SK-N-SH (cell line): ENCODE results near the gene TMEM178A. TPM values are rescaled to one million over a fixed set of nuclear protein-coding genes. Genes with fewer than 3 reads are reported as not detected.

Source experiments
- CTCF ChIA-PET: fragments of 300-600, 350-600 bp; formaldehyde crosslinking; extraction: SDS; loops from one replicate; lab custom pipeline; 2021; lab: Yijun Ruan, JAX
- POLR2A ChIA-PET: fragments of 350-600 bp; sonication (Branson Sonifier 250); formaldehyde crosslinking; extraction: SDS; loops from one replicate; lab custom pipeline; 2020; ENCODE audit warnings: antibody characterized with exemption, inconsistent platforms; lab: Yijun Ruan, JAX
- DNase-seq: peaks from one replicate; pipeline ENCODE4 v3.0.0; 2012
- H2AFZ ChIP-seq: fragments of 200-600 bp; sonication (generic); 2 replicates; pipeline ENCODE4 v1.8.1; 2016; ENCODE audit warnings: antibody characterized with exemption, mild to moderate bottlenecking, low read depth
- H3F3A ChIP-seq: fragments of 200-600 bp; sonication (generic); replicated peaks from 2 replicates; pipeline ENCODE3; 2016; ENCODE audit warnings: antibody characterized with exemption, mild to moderate bottlenecking; ENCODE audit not compliant: insufficient read depth
- H3K27ac ChIP-seq, 2 experiments: fragments of 200-500 bp in 1 of 2; fragments of 200-600 bp in 1 of 2; sonication (Bioruptor generic) in 1 of 2; sonication (generic), shearing (Covaris generic) in 1 of 2; 2 replicates each; pipeline versions ENCODE4 v1.5.1 to v1.6.1; 2014 to 2016; ENCODE audit warnings: low read depth in 2 of 2, inconsistent platforms in 1 of 2, low read length in 1 of 2, mild to moderate bottlenecking in 1 of 2, mixed read lengths in 1 of 2
- H3K27me3 ChIP-seq: fragments of 200-600 bp; sonication (generic), shearing (Covaris generic); 2 replicates; pipeline ENCODE4 v1.6.1; 2016; ENCODE audit warnings: mixed run types; ENCODE audit not compliant: insufficient read depth
- H3K36me3 ChIP-seq, 2 experiments: fragments of 200-500 bp in 1 of 2; fragments of 200-600 bp in 1 of 2; sonication (Bioruptor generic) in 1 of 2; sonication (generic) in 1 of 2; replicated peaks in 1 of 2; 2 replicates each; pipeline versions ENCODE3 to v1.5.1; 2014 to 2016; ENCODE audit warnings: low read length in 1 of 2, mild to moderate bottlenecking in 1 of 2; ENCODE audit not compliant: insufficient read depth in 2 of 2, control insufficient read depth in 1 of 2
- H3K4me1 ChIP-seq, 2 experiments: fragments of 200-500 bp in 1 of 2; fragments of 200-600 bp in 1 of 2; sonication (Bioruptor generic) in 1 of 2; sonication (generic), shearing (Covaris generic) in 1 of 2; 2 replicates each; pipeline versions ENCODE4 v1.5.1 to v1.6.1; 2014 to 2016; ENCODE audit warnings: low read depth in 1 of 2, low read length in 1 of 2, mixed run types in 1 of 2; ENCODE audit not compliant: insufficient read depth in 2 of 2, control insufficient read depth in 1 of 2
- H3K4me2 ChIP-seq: fragments of 200-600 bp; sonication (generic), shearing (Covaris generic); 2 replicates; pipeline ENCODE4 v1.6.1; 2017; ENCODE audit warnings: mixed run types
- H3K4me3 ChIP-seq, 2 experiments: fragments of 200-500 bp in 1 of 2; fragments of 200-600 bp in 1 of 2; sonication (Bioruptor generic) in 1 of 2; sonication (generic), shearing (Covaris generic) in 1 of 2; 2 replicates each; pipeline versions ENCODE4 v1.5.1 to v1.8.1; 2014 to 2016; ENCODE audit warnings: low read depth in 2 of 2, inconsistent platforms in 1 of 2, low read length in 1 of 2, mild to moderate bottlenecking in 1 of 2, mixed read lengths in 1 of 2, moderate library complexity in 1 of 2
- H3K79me2 ChIP-seq: fragments of 200-600 bp; sonication (generic); 2 replicates; pipeline ENCODE4 v1.8.1; 2017; ENCODE audit warnings: mild to moderate bottlenecking; ENCODE audit not compliant: insufficient read depth
- H3K9ac ChIP-seq: fragments of 200-600 bp; sonication (generic); 2 replicates; pipeline ENCODE4 v1.6.1; 2017; ENCODE audit warnings: mixed run types
- H3K9me2 ChIP-seq: fragments of 200-600 bp; sonication (generic); 2 replicates; pipeline ENCODE4 v1.6.1; 2017; ENCODE audit warnings: mixed run types
- H3K9me3 ChIP-seq: fragments of 200-600 bp; sonication (generic); 2 replicates; pipeline ENCODE4 v1.6.1; 2017; ENCODE audit warnings: mixed run types, mild to moderate bottlenecking, moderate library complexity
- H4K20me1 ChIP-seq: fragments of 200-600 bp; sonication (generic); 2 replicates; pipeline ENCODE4 v1.6.1; 2017; ENCODE audit warnings: mild to moderate bottlenecking, mixed run types; ENCODE audit not compliant: insufficient read depth
- CHD2 ChIP-seq: fragments of 150-350 bp; IDR thresholded peaks from 2 replicates; pipeline ENCODE4 v1.6.1; 2018; ENCODE audit warnings: low read length; ENCODE audit not compliant: partially characterized antibody
- FOXJ3 ChIP-seq: sonication (generic); formaldehyde crosslinking; IDR thresholded peaks from 2 replicates; pipeline ENCODE4 v1.5.1; 2020; ENCODE audit warnings: mild to moderate bottlenecking, missing genetic modification reagents
- GABPA ChIP-seq: IDR thresholded peaks from 2 replicates; pipeline ENCODE4 v1.4.0; 2012; ENCODE audit warnings: low read depth, mild to moderate bottlenecking
- GATA2 ChIP-seq: sonication (generic); formaldehyde crosslinking; IDR thresholded peaks from 2 replicates; pipeline ENCODE4 v1.5.0; 2020; ENCODE audit warnings: mild to moderate bottlenecking, missing genetic modification reagents
- JUND ChIP-seq: IDR thresholded peaks from 2 replicates; pipeline ENCODE4 v1.4.0; 2012
- MEF2A ChIP-seq: IDR thresholded peaks from 2 replicates; pipeline ENCODE4 v1.4.0; 2012; ENCODE audit warnings: low read depth, borderline replicate concordance
- MXI1 ChIP-seq: IDR thresholded peaks from 2 replicates; pipeline ENCODE4 v1.6.1; 2012; ENCODE audit warnings: mild to moderate bottlenecking, low read depth, low read length, improper control_type of control experiment
- NFIC ChIP-seq: IDR thresholded peaks from 2 replicates; pipeline ENCODE4 v1.4.0; 2012; ENCODE audit warnings: borderline replicate concordance
- NRF1 ChIP-seq: IDR thresholded peaks from 2 replicates; pipeline ENCODE4 v1.6.1; 2012; ENCODE audit warnings: low read depth, mild to moderate bottlenecking, low read length
- POLR2AphosphoS5 ChIP-seq: IDR thresholded peaks from 2 replicates; pipeline ENCODE4 v1.6.1; 2012; ENCODE audit warnings: low read depth, low read length
- RCOR1 ChIP-seq: fragments of 150-350 bp; IDR thresholded peaks from 2 replicates; pipeline ENCODE4 v1.6.1; 2017; ENCODE audit warnings: antibody characterized with exemption, low read length
- RFX5 ChIP-seq: IDR thresholded peaks from 2 replicates; pipeline ENCODE4 v1.6.1; 2012; ENCODE audit warnings: mild to moderate bottlenecking, improper control_type of control experiment, low read length
- SIN3A ChIP-seq: IDR thresholded peaks from 2 replicates; pipeline ENCODE4 v1.6.1; 2012; ENCODE audit warnings: low read depth, mild to moderate bottlenecking, low read length, moderate library complexity, borderline replicate concordance
- SMC3 ChIP-seq: IDR thresholded peaks from 2 replicates; pipeline ENCODE4 v1.6.1; 2012; ENCODE audit warnings: low read depth, low read length, improper control_type of control experiment
- TAF1 ChIP-seq: IDR thresholded peaks from 2 replicates; pipeline ENCODE4 v1.6.1; 2012; ENCODE audit warnings: low read depth, mild to moderate bottlenecking, low read length, moderate library complexity, borderline replicate concordance
- TCF12 ChIP-seq: IDR thresholded peaks from 2 replicates; pipeline ENCODE4 v1.4.0; 2012
- YY1 ChIP-seq: IDR thresholded peaks from 2 replicates; pipeline ENCODE4 v1.4.0; 2012; ENCODE audit warnings: low read depth, mild to moderate bottlenecking
- WGBS: methylation state at CpG from one replicate; pipeline ENCODE4 v1.1.6; 2017; ENCODE audit warnings: low lambda C conversion rate; 5-methylcytosine and 5-hydroxymethylcytosine counted together
- polyA plus RNA-seq, 3 experiments: library from polyadenylated mRNA; depleted of rRNA; stranded (reverse); fragments of >200 nt; gene quantifications; 2 replicates each; pipeline ENCODE4 v1.2.3, GENCODE V29; 2012
- TF ChIP-seq, protein P1 (sequence below): fragments of 150-350 bp; IDR thresholded peaks from 2 replicates; pipeline ENCODE4 v1.6.1; 2016; ENCODE audit warnings: mild to moderate bottlenecking, low read depth, low read length
- TF ChIP-seq, protein P2 (sequence below): IDR thresholded peaks from 2 replicates; pipeline ENCODE4; 2012
- TF ChIP-seq, protein P3 (sequence below): fragments of 200-600 bp; sonication (generic); IDR thresholded peaks from 2 replicates; pipeline ENCODE4 v1.6.1; 2017; ENCODE audit warnings: antibody characterized with exemption, mild to moderate bottlenecking, moderate library complexity
- TF ChIP-seq, protein P4 (sequence below): IDR thresholded peaks from 2 replicates; pipeline ENCODE4 v1.6.1; 2012; ENCODE audit warnings: mild to moderate bottlenecking, low read depth, low read length, moderate library complexity

TMEM178A gene
- polyA plus RNA-seq, 1 of the 3 experiments (the other 2 are of a cell fraction), result 0.84 TPM

DNA sequence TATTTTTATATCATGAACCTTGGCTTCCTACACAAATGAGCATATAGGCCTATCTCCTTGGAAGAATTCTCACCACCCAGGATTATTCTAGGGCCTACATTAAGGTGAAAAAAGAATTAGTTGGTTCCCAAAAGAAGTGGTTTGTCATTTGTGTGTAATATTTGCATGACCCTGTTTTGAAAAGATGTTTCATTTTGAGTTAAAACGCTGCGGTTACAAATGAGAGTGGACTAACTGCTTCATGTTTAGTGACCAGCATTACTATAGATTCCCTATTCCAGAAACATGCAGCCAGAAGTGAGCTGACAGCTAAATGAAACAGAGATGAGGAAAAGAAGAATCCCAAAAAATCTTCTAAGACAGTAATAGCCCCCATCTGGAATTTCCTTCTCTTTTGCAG, 44.1 kb upstream of the TMEM178A start:
- Histone ChIP-seq H3K36me3 (no peaks in the 10 kb centered on the region), H3K9ac (no peak overlapping the region), H2AFZ (no peak overlapping the region), H3K4me1 (peaks cover 3 to 8% of the 10 kb centered on the region in 2 experiments; a peak in 2 of 4 replicates), H3K79me2 (no peaks in the 10 kb centered on the region), H3K9me2 (no peaks in the 10 kb centered on the region), H3K4me3 (no peak overlapping the region), H4K20me1 (no peaks in the 10 kb centered on the region), H3K27me3 (no peaks in the 10 kb centered on the region), H3K27ac (no peak overlapping the region), H3K9me3 (no peaks in the 10 kb centered on the region), H3K4me2 (no peak overlapping the region), H3F3A (no peaks in the 10 kb centered on the region)
- CTCF ChIA-PET, result interaction anchor here (1.0 kb wide), 1 partner anchor 75 kb away, joined by 3 read pairs; no protein-coding TSS in a partner anchor
- POLR2A ChIA-PET, result no interaction called here
- WGBS, result 97% methylated on average over 2 of the region's 2 CpGs
- TF ChIP-seq RCOR1 (no peak), YY1 (no peak), GATA2 (CRISPR knock-in tag) (no peak), MXI1 (no peak), MEF2A (no peak)
- TF ChIP-seq, protein P1, sequence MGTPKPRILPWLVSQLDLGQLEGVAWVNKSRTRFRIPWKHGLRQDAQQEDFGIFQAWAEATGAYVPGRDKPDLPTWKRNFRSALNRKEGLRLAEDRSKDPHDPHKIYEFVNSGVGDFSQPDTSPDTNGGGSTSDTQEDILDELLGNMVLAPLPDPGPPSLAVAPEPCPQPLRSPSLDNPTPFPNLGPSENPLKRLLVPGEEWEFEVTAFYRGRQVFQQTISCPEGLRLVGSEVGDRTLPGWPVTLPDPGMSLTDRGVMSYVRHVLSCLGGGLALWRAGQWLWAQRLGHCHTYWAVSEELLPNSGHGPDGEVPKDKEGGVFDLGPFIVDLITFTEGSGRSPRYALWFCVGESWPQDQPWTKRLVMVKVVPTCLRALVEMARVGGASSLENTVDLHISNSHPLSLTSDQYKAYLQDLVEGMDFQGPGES, result no peak
- DNase-seq, result no peak

DNA sequence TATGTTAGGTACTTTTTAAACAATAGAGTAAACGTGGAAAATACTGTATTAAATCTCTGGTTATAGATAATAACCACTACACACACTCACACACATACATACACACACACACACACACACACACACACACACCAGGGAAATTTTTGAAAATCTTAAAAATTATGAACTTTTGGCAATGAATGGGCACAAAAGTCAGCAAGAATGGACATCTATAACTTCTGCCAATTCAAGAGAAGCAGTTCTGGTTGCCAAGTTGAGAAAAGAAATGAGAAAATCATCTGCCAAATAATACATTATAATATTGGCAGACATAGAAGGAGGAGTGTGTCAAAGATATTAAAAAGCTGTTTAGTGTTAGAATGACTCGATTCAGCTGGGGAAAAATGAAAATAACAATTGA, 42.9 kb upstream of the TMEM178A start:
- H3K4me2 ChIP-seq, result no peak overlapping the region
- no peak overlapping the region for H3K27ac ChIP-seq
- no peak overlapping the region for H2AFZ ChIP-seq
- ChIA-PET POLR2A (no interaction called here), CTCF (no interaction called here)
- H3K9ac ChIP-seq, result no peak overlapping the region
- no peaks in the 10 kb centered on the region for H4K20me1 ChIP-seq
- 14% methylated on average over 2 of the region's 2 CpGs for WGBS
- H3K9me2 ChIP-seq, result no peaks in the 10 kb centered on the region
- no peaks in the 10 kb centered on the region for H3F3A ChIP-seq
- no peak overlapping the region for H3K4me3 ChIP-seq
- H3K27me3 ChIP-seq, result no peaks in the 10 kb centered on the region
- no peaks in the 10 kb centered on the region for H3K79me2 ChIP-seq
- no peak for DNase-seq
- H3K9me3 ChIP-seq, result no peaks in the 10 kb centered on the region
- H3K4me1 ChIP-seq, result peaks cover 3 to 8% of the 10 kb centered on the region in 2 experiments; a peak in 2 of 4 replicates
- no peaks in the 10 kb centered on the region for H3K36me3 ChIP-seq
- TF ChIP-seq NRF1 (no peak), TCF12 (no peak), CHD2 (no peak), RCOR1 (no peak), SMC3 (no peak), GABPA (no peak), JUND (no peak), NFIC (no peak), FOXJ3 (CRISPR knock-in tag) (no peak), SIN3A (no peak), GATA2 (CRISPR knock-in tag) (no peak), POLR2AphosphoS5 (no peak), TAF1 (no peak), RFX5 (no peak), MEF2A (no peak)
- TF ChIP-seq, protein P2, sequence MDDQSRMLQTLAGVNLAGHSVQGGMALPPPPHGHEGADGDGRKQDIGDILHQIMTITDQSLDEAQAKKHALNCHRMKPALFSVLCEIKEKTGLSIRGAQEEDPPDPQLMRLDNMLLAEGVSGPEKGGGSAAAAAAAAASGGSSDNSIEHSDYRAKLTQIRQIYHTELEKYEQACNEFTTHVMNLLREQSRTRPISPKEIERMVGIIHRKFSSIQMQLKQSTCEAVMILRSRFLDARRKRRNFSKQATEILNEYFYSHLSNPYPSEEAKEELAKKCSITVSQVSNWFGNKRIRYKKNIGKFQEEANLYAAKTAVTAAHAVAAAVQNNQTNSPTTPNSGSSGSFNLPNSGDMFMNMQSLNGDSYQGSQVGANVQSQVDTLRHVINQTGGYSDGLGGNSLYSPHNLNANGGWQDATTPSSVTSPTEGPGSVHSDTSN, result no peak
- TF ChIP-seq, protein P3, sequence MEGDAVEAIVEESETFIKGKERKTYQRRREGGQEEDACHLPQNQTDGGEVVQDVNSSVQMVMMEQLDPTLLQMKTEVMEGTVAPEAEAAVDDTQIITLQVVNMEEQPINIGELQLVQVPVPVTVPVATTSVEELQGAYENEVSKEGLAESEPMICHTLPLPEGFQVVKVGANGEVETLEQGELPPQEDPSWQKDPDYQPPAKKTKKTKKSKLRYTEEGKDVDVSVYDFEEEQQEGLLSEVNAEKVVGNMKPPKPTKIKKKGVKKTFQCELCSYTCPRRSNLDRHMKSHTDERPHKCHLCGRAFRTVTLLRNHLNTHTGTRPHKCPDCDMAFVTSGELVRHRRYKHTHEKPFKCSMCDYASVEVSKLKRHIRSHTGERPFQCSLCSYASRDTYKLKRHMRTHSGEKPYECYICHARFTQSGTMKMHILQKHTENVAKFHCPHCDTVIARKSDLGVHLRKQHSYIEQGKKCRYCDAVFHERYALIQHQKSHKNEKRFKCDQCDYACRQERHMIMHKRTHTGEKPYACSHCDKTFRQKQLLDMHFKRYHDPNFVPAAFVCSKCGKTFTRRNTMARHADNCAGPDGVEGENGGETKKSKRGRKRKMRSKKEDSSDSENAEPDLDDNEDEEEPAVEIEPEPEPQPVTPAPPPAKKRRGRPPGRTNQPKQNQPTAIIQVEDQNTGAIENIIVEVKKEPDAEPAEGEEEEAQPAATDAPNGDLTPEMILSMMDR, result no peak
- TF ChIP-seq, protein P1, result no peak
- TF ChIP-seq, protein P4, sequence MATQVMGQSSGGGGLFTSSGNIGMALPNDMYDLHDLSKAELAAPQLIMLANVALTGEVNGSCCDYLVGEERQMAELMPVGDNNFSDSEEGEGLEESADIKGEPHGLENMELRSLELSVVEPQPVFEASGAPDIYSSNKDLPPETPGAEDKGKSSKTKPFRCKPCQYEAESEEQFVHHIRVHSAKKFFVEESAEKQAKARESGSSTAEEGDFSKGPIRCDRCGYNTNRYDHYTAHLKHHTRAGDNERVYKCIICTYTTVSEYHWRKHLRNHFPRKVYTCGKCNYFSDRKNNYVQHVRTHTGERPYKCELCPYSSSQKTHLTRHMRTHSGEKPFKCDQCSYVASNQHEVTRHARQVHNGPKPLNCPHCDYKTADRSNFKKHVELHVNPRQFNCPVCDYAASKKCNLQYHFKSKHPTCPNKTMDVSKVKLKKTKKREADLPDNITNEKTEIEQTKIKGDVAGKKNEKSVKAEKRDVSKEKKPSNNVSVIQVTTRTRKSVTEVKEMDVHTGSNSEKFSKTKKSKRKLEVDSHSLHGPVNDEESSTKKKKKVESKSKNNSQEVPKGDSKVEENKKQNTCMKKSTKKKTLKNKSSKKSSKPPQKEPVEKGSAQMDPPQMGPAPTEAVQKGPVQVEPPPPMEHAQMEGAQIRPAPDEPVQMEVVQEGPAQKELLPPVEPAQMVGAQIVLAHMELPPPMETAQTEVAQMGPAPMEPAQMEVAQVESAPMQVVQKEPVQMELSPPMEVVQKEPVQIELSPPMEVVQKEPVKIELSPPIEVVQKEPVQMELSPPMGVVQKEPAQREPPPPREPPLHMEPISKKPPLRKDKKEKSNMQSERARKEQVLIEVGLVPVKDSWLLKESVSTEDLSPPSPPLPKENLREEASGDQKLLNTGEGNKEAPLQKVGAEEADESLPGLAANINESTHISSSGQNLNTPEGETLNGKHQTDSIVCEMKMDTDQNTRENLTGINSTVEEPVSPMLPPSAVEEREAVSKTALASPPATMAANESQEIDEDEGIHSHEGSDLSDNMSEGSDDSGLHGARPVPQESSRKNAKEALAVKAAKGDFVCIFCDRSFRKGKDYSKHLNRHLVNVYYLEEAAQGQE, result no peak
